Activated CD4-positive, CD25-positive, alpha-beta regulatory T cell (primary cell): ENCODE data around the gene NUAK2.
"Not testable (repeated sequence)": the region's sequence is repeated elsewhere in the genome, so short reads cannot be mapped to it uniquely, and the experiment has no call there.

Experiments
- DNase-seq, 4 experiments: peaks; one replicate each; lab custom pipeline; 2025; lab: John Stamatoyannopoulos, UW

Gene NUAK2

DNA sequence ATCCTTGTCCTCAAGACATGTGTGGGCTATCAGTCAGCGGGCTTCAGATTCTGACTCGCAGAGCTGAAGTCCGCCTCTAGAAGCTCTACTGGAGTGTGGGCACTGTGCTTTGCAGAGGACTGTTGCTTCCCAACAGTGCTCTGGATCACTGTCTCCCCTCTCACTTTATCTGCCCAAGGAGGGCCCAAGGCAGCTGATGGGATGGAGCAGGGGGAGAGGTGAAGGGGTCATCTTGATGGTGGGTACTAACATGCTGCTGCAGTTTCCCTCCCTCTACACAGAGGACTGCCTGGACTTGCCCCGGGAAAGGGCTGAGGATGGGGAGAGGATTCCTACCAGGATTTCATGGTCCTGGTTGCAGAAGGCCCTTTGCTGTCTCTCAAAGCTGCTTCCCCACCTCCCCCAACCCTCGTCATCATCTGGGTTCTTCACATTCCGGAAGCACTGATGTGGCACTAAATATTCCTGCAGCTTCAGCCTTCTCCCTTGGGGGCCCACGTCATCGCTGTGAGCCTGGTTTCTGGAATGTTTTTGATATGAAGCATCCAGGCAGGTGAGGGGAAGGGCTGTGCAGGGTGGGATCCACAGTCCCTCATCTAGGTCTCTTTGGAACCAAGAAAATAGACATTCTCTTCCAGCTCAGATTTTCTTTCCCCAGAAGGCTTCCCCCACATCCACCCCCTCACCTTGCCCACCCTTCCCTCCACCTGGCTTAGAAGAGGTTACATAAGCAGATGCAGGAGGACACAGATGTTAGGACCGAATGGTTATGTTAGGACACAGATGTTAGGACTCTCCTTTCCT lies 23.2 kb downstream of the NUAK2 start:
- no peak for DNase-seq

DNA sequence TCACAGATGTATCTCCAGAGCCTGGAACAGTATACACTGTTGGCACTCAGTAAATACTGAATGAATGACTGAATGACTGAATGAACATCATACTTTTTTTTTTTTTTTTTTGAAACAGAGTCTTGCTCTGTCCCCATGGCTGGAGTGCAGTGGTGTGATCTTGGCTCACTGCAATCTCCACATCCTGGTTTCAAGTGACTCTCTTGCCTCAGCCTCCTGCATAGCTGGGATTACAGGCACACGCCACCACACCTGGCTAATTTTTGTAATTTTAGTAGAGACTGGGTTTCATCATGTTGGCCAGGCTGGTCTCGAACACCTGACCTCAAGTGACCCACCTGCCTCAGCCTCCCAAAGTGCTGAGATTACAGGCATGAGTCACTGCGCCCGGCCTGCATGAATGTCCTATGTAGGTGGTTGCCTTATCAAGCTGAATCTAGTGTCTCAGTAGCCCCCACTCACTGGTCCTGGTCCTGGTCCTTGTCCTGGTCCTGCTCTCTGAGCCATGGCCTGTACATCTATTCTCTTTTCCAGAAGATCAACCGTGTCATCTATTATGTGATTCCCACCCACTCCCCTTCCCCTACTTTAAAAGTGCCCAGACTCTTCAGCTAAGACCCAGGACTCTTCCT lies 23.9 kb downstream of the NUAK2 start:
- DNase-seq: not testable (repeated sequence)

DNA sequence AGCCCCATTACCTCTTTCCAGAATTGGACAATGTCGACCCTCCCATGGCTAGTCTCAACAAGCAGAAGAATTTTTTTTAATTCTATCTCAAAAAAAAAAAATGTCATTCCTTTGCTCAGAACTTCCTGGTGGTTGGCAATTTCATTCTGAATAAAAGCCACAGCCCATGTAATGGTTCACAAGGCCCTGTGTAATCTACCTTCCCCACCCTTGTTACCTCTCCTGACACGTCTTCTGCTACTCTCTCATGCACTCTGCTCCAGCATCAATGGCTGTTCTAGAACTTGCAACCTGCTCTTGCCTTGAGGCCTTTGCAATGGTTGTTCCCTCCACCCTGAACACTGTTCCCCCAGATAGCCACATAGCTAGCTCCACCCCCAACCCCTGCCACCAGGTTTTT lies 25.4 kb downstream of the NUAK2 start:
- no peak for DNase-seq

- DNase-seq: no peak
Measured at GRCh38 chr1:205294934-205295333, 26.6 kb downstream of the NUAK2 start.

- DNase-seq: no peak
Measured at GRCh38 chr1:205294175-205294917, 27.2 kb downstream of the NUAK2 start.

GRCh38 chr1:205293350-205294074 lies 28.0 kb downstream of the NUAK2 start:
- no peak for DNase-seq

DNA sequence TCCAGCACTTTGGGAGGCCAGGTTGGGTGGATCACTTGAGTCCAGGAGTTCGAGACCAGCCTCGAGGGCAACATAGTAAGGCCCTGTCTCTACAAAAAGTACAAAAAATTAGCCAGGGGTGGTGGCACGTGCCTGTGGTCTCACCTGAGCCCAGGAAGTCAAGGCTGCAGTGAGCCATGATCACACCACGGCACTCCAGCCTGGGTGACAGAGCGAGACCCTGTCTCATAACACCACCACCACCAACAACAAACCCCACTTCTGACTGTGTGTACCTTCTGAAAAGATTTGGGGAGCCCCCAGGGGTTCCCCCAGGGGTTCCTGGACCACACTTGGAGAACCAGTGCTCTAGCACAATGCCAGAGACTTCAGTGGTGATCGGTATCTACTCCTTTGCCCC lies 29.9 kb downstream of the NUAK2 start:
- no peak for DNase-seq

GRCh38 chr1:205287767-205288559 lies 33.6 kb downstream of the NUAK2 start:
- DNase-seq: peak; percentile 24 to 72 (median 58)

GRCh38 chr1:205287076-205287475 lies 34.5 kb downstream of the NUAK2 start:
- DNase-seq: no peak

DNA sequence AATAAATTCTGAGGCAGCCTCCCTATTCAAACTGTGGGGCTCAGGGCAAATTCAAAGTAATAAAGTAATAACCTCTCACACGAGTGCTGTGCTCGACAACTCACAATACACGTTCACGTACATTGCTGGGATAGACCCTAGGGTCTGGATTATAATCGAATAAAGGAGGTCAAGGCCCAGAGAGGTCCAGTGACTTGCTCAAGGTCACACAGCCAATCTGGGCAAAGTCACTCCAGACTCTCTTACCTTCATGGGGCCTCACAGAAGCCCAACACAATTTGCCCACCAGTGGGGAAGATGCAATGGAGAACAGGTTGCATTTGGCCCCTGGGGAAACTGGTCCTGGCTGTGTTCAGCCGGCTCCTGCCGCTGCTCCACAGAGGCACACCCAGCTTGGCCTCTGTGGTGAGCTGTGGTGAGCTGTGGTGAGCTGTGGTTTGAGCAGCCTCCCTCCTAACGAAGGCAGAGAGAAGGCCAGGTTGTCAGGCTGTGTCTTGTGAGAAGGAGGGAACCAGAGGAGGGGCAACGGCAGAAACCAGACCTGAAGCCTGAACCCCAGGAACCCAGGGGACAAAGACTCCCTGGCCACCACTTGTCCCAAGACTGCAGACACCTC lies 35.1 kb downstream of the NUAK2 start:
- peak in 3 of 4 experiments; percentile 14 to 25 (median 23) for DNase-seq

DNA sequence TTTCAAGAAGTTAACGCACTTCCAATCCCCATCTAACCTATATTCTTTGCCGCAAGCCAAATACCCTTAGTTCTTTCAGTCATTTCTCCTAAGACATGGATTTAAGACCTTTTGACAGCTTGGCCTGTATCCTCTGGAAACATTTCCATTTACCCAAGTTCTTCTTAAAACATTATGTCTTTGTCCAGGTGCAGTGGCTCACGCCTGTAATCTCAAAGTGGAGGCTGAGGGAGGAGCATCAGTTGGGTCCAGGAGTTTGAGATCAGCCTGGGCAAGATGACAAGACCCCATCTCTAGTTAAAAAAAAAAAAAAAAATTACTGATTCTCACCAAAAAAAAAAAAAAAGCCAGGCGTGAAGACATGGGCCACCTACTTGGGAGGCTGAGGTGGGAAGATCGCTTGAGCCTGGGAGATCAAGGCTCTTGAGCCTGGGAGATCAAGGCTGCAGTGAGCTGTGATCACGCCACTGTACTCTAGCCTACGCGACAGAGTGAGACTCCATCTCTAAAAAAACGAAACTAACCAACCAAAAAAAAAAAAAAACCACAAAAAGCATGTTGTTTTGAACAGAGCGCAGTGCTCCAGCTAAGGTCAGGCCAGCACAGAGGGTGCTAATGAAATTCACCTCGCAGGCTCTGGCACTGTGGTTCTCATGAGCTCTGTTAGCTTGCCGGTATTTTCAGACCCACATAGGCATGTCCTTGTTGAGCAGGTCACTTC lies 36.0 kb downstream of the NUAK2 start:
- peak in 3 of 4 experiments; percentile 13 to 38 (median 26) for DNase-seq

GRCh38 chr1:205284420-205285144 lies 37.0 kb downstream of the NUAK2 start:
- DNase-seq: peak; percentile 15 to 85 (median 65)

DNA sequence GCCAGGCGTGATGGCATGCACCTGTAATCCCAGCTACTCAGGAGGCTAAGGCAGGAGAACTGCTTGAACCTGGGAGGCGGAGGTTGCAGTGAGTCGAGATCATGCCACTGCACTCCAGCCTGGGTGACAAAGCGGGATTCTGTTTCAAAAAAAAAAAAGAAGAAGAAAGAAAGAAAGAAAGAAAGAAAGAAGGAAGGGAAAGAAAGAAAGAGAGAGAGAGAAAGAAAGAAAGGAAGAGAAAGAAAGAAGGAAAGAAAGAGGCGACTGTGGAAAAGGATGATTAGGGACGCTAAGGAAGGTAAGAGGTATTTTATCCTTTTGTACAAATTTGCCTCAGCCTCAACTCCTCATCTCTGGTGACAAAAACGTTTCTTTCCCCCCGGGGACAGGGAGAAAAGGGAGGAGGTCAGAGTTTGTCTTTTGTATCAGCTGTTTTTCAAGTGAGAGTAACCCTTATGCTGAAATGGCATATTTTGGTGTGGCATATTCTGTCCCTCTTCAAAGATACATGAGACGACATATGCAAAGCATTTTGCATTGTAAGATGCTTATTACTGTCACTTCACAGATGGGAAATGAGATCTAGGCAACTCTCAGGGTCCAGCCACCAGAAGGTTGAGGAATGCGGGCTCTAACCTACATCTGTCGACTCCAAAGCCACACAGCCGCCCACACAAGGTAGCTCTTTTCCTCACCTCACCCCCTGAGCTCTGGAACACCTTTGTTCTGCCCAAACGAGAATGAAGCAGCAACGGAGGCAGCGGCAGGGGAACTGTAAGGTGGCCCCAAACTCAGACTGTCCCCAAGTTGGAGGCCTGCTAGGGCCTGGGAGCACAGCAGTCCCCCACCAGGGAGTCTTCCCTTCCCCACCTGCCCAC lies 38.0 kb downstream of the NUAK2 start:
- DNase-seq: no peak

DNA sequence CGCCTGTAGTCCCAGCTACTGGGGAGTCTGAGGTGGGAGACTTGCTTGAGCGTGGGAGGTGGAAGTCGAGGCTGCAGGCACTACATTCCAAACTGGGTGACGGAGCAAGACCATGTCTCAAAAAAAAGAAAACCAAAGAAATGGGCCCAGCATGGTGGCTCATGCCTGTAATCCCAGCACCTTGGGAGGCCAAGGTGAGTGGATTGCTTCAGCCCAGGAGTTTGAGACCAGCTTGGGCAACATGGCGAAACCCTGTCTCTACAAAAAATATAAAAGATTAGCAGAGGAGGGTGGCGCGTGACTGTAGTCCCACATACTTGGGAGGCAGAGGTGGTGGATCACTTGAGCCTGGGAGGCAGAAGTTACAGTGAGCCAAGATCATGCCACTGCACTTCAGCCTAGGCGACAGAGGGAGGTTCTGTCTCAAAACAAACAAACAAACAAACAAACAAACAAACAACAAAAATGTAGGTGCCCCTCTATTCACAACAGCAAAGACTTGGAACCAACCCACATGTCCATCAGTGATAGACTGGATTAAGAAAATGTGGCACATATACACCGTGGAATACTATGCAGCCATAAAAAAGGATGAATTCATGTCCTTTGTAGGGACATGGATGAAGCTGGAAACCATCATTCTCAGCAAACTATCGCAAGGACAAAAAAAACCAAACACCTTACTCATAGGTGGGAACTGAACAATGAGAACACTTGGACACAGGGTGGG lies 40.7 kb downstream of the NUAK2 start:
- not testable (repeated sequence) for DNase-seq

- no peak for DNase-seq
Measured at GRCh38 chr1:205279986-205280385, 41.6 kb downstream of the NUAK2 start.

- DNase-seq: no peak
Measured at GRCh38 chr1:205276689-205277065, 44.9 kb downstream of the NUAK2 start.

DNA sequence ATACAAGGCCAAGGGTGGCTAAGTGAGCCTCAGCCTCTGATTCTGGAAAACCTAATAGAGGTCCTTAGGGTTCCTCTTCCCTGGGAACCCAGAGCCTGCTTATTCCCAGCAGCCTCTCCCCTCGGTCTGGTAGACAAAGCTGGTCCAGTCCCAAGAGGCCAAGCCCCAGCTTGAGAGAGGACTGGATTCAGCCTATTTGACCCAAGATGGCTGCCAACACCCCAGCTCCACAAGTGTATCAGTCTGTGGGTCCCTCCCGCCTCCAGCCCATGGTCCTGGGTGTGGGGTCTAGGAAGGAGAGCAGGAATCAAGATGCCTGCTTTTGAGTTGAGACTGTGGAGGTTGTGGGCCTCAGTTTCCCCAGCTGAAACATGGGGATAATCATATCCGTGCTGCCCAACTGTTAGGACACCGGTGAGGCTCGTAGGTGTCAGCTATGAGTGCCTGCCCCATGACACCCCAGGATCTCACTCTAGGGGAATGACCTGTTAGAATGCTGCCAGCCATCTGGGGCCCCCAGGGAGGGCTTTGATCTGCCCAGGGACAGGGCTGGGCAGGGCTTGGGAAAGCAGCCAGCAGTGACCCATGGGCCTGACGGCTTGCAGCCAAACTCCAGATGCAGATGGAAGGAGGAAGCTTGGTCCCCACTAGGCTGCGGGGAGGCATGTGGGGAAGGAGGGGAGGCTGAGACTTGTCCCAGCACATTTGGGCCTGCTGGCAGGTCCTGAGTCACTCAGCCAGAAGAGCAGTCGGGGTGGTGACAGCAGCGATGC lies 45.4 kb downstream of the NUAK2 start:
- DNase-seq: no peak
